Measurements from ENCODE around the gene ALG6.
"Not testable (repeated sequence)": the region's sequence is repeated elsewhere in the genome, so short reads cannot be mapped to it uniquely, and the experiment has no call there.

Gene ALG6

DNA sequence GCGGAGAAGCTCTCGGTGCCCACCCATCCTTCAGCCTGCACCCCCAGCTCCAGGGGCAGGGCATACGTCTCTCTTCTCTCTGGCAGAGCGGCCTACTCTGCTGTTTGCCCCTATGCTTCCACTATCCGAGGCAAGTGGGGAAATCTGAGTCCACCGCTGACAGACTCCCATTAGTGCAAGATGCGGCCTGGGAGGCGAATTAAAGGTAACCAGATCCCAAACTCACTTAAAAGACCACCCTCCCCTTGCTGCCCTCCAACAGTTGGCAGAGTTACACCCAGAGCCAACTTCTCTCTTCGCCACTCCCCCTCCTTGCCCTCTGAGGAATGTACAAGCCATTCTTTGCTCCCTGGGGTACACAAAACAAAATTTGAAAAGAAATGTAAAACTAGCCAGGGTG is 38.6 kb upstream of the ALG6 start:
- no peak for DNase-seq (ENCODE audit: low spot score)

- DNase-seq (ENCODE audit: low spot score), result no peak
Observed at GRCh38 chr1:63329621-63330330, 37.7 kb upstream of the ALG6 start.

- no peak for DNase-seq (ENCODE audit: low spot score)
Observed at GRCh38 chr1:63330331-63330916, 37.0 kb upstream of the ALG6 start.

GRCh38 chr1:63342402-63342801 is 25.0 kb upstream of the ALG6 start:
- DNase-seq (ENCODE audit: low spot score), result no peak

DNA sequence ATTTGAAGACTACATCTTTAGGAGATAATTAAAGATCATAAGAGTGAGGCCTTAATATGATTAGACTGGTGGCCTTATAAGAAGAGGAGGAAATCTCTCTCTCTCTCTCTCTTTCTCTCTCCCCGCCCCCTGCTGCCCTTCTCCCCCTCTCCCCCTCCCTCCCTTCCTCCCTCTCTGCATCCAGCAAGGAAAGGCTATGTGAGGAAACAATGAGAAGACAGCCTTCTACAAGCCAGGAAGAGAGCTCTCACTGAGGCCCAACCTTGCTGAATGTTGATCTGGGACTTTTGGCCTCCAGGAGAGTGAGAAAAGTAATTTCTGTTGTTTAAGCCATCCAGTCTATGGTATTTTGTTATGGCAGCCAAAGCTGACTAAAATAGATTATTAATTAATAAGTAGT is 23.5 kb upstream of the ALG6 start:
- DNase-seq (ENCODE audit: low spot score), result no peak

DNA sequence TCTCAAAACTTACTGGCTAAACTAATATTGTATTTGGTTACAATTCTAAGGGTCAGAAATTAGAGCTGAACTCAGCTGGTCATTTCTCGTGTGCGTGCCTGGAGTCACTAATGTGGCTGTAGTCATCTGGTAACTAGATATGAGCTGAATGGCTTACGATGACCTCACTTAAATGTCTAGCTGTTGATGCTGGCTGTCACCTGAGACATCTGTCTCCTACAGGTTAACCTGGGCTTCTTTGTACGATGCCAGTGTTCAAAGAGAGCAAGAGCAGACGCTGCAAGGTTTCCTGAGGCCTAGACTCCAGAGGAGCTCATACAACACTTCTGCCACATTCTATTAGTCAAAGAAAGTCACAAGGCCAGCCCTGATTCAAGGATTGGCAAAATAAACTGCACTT is 17.1 kb upstream of the ALG6 start:
- DNase-seq (ENCODE audit: low spot score), result no peak

DNA sequence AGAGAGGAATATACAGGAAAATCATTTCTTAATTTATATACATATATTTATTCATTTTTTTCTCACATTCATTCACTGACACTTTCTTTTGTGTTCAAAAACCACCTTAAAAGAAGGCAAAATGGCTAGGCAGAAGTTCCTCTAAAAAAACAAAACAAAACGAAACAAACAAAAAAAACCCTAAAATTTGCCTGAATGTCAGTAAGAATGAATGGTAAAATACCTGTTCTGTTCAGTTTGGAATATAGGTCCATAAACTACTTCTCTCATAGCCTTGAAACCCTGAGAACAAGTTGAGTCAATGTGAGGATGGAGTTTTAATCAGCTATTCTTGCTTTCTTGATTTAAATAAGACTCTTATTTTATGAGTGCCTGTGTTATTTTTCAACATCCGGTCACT is 14.7 kb upstream of the ALG6 start:
- no peak for DNase-seq (ENCODE audit: low spot score)

DNA sequence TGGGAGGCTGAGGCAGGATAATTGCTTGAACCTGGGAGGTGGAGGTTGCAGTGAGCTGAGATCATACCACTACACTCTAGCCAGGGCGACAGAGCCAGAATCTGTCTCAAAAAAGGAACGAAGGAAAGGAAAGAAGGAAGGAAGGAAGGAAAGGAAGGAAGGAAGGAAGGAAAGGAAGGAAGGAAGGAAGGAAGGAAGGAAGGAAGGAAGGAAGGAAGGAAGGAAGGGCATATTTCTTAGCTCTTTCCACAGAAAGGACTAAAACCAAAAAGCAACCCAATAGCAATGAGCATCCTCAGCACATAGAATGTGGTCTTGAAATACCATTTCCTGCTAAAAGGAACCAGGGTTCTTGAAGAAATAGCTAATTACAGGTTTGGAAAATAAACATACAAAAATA is 11.2 kb upstream of the ALG6 start:
- not testable (repeated sequence) for DNase-seq (ENCODE audit: low spot score)

DNA sequence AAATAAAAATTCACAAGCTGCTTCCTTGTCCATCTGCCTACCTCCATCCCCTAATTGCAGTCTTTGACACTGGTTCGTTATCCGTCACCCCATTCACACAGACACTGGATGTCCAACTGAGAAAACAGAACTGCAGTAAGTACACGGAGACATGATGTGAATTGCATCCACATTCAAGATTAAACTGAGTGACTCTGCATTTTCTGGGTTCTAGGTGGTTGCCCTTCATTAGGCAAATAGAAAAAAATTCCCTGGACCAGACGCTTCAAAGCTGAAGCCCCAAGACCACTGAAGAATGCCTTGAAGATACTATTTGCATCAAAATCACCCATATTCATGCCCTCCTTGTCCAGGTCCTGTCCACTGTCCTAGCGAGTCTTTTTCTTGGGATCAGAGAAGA is 7.9 kb upstream of the ALG6 start:
- no peak for DNase-seq (ENCODE audit: low spot score)

GRCh38 chr1:63362073-63362472 is 5.4 kb upstream of the ALG6 start:
- no peak for DNase-seq (ENCODE audit: low spot score)

DNA sequence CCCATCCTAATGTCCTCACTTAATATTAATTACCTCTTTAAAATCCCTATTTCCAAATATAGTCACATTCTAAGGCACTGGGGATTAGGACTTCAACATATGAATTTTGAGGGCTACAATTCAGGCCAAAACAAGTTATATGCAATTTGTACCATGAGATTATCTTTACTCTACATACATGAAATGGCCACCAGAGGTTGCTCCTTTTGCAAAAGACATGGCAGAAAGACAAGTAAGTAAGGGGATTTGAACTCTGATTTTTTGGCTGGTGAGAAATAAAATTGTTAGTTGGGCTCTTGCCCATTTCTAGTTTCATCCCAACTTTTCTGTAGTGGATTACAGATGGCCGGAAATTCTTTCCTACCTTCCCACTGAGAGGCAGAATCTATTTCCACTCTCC is 4.8 kb upstream of the ALG6 start:
- DNase-seq (ENCODE audit: low spot score), result no peak

GRCh38 chr1:63363014-63363413 is 4.4 kb upstream of the ALG6 start:
- DNase-seq (ENCODE audit: low spot score), result no peak

DNA sequence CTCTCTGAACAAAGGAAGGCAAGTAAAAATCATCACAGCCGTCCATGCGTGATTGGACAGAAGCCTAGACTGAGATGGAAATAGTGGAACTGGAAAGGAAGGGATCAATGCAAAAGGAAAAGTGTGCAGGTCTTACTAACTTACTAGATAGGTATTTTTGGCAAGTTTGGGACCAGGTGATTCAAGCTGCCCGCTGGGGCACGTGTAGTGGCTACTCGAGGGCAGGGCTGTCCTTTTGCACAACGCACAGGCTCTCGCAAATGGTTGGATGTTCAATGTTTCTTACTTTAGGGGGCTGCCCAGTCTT is 566 bp upstream of the ALG6 start:
- no peak for DNase-seq (ENCODE audit: low spot score)

GRCh38 chr1:63368131-63368530 is 704 bp downstream of the ALG6 start:
- peak; percentile 43 for DNase-seq (ENCODE audit: low spot score)

GRCh38 chr1:63379583-63379982 is 12.2 kb downstream of the ALG6 start:
- no peak for DNase-seq (ENCODE audit: low spot score)

DNA sequence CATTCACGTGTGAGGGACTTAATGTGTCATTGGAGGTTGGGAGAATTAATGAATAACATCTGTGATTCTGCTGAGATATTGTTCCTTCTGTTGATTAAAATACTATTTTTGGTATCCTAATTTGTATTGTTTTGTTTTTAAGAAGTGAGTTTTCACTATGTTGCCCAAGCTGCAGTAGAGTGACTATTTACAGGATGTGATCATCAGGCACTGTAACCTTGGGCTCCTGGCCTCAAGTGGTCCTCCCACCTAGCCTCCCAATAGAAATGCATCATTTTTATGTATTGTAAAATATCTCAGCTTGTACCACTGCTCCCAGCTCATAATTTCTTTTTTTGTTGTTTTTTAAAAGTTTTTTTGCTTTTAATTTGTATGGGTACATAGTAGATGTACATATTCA is 14.3 kb downstream of the ALG6 start:
- DNase-seq (ENCODE audit: low spot score), result no peak

GRCh38 chr1:63401945-63402344 is 34.5 kb downstream of the ALG6 start:
- no peak for DNase-seq (ENCODE audit: low spot score)

DNA sequence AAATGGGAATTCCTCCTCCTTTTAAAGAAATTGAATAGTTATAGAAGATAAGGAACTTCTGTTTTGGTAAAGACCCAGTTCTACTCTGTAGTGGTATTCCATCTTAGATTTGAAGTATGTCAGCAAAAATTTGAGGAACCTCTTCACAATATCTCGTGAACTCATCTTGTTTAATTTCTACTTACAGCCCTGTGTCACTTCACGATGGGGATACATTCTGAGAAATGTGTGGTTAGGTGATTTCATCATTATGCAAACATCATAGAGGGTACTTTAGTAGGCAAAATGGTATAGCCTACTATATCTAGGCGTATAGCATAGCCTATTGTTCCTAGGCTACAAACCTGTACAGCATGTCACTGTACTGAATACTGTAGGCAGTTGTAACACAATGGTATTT is 36.0 kb downstream of the ALG6 start:
- DNase-seq (ENCODE audit: low spot score), result no peak

DNA sequence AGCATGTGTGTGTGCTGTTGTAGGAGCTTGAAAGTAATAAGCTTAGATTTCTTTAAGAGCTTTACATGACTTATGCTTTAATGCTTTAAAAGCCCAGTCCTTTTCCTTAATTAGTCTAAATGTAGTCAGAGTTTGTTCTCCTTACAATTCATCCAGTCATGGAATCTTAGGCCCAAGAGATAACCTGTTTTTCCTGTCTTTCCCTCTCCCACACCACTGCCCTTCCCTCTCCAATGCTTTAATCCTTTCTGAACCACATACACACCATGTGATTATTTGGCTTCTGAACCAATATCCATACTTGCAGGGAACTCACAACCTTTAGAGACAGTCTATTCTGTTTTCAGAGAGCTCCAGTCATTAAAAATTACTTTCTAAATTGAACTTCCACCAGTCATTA is 37.6 kb downstream of the ALG6 start:
- no peak for DNase-seq (ENCODE audit: low spot score)

- DNase-seq (ENCODE audit: low spot score), result no peak
Observed at GRCh38 chr1:63405987-63406386, 38.6 kb downstream of the ALG6 start.

- DNase-seq (ENCODE audit: low spot score), result no peak
Observed at GRCh38 chr1:63407002-63407401, 39.6 kb downstream of the ALG6 start.

DNA sequence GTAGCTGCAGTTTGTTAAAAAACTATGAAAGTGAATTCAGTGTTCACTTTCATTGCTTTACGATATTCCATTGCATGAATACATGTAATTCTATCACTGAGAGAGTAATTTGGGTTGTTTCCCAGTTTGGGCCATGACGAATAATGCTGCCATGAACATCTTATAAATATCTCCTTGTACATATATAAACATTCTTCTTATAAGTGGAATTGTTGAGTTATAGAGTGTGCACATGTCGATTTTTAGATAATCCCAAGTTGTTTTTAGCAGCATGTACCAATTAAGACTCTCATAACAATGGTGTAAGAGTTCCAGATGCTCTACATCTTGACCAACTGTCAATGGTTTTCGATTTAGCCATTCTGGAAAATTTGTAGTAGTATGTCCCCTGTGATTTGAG is 40.9 kb downstream of the ALG6 start:
- DNase-seq (ENCODE audit: low spot score), result no peak

DNA sequence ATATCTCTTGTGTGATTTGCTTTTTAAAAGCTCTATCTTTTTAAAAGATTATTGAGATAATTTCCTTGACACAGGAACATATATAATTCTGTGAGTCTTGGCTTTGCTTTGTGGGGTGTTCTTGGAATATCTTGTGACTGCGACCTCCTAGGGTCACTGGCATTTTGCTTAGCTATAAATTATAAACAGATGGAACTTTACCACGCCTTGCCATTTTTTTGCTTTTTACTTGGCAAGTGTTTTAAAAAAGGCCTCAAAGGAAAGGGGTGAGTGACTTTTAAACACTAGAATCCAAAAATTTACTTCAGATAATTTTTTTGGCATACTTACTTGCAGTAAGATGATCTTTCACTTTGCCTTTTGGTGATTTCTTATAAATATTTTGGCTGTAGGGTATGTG is 43.6 kb downstream of the ALG6 start:
- no peak for DNase-seq (ENCODE audit: low spot score)

- DNase-seq (ENCODE audit: low spot score), result no peak
Observed at GRCh38 chr1:63413394-63413793, 46.0 kb downstream of the ALG6 start.
